Duodenal mucosa (tissue), 2 donors: Measurements from ENCODE around the gene GAGE13.
"Not testable (repeated sequence)": the region's sequence is repeated elsewhere in the genome, so short reads cannot be mapped to it uniquely, and the experiment has no call there.

Experiments
- H3K27ac ChIP-seq: one replicate; pipeline ENCODE4 v1.7.0; 2013; ENCODE audit warnings: low read depth, low read length
- H3K27me3 ChIP-seq, 2 donors: one replicate each; pipeline ENCODE4 v1.7.0; 2013; ENCODE audit warnings: low read length in 2 of 2, control low read depth in 1 of 2; ENCODE audit not compliant: insufficient read depth in 2 of 2, control insufficient read depth in 1 of 2
- H3K36me3 ChIP-seq, 2 donors: one replicate each; pipeline ENCODE4 v1.7.0; 2013; ENCODE audit warnings: low read length in 2 of 2, control low read depth in 1 of 2; ENCODE audit not compliant: insufficient read depth in 2 of 2, control insufficient read depth in 1 of 2
- H3K4me1 ChIP-seq, 2 donors: one replicate each; pipeline ENCODE4 v1.7.0; 2013; ENCODE audit warnings: low read length in 2 of 2, control low read depth in 1 of 2; ENCODE audit not compliant: insufficient read depth in 2 of 2, control insufficient read depth in 1 of 2
- H3K4me3 ChIP-seq, 2 donors: one replicate each; pipeline ENCODE4 v1.7.0; 2013; ENCODE audit warnings: low read length in 2 of 2, low read depth in 1 of 2
- H3K9ac ChIP-seq, 2 donors: one replicate each; pipeline ENCODE4 v1.7.0; 2013; ENCODE audit warnings: low read length in 2 of 2, low read depth in 1 of 2
- H3K9me3 ChIP-seq, 2 donors: one replicate each; pipeline ENCODE4 v1.7.0; 2013; ENCODE audit warnings: low read length in 2 of 2, control low read depth in 1 of 2; ENCODE audit not compliant: control insufficient read depth in 1 of 2

GAGE13 gene

GRCh38 chrX:49323735-49324134, 7.6 kb upstream of the GAGE13 start:
- not testable (repeated sequence) for H3K4me3 ChIP-seq, H3K9ac ChIP-seq, H3K9me3 ChIP-seq, H3K27me3 ChIP-seq, H3K36me3 ChIP-seq, H3K27ac ChIP-seq, H3K4me1 ChIP-seq

GRCh38 chrX:49330421-49330820, 961 bp upstream of the GAGE13 start:
- H3K27me3 ChIP-seq, H3K36me3 ChIP-seq, H3K9ac ChIP-seq, H3K9me3 ChIP-seq, H3K27ac ChIP-seq, H3K4me1 ChIP-seq, H3K4me3 ChIP-seq: not testable (repeated sequence)

GRCh38 chrX:49331841-49332240, 459 bp downstream of the GAGE13 start:
- not testable (repeated sequence) for H3K4me3 ChIP-seq, H3K27ac ChIP-seq, H3K4me1 ChIP-seq, H3K9ac ChIP-seq, H3K9me3 ChIP-seq, H3K36me3 ChIP-seq, H3K27me3 ChIP-seq

GRCh38 chrX:49341449-49341848, 10.1 kb downstream of the GAGE13 start:
- not testable (repeated sequence) for H3K36me3 ChIP-seq, H3K9ac ChIP-seq, H3K27me3 ChIP-seq

GRCh38 chrX:49344496-49345175, 13.3 kb downstream of the GAGE13 start:
- not testable (repeated sequence) for H3K4me1 ChIP-seq, H3K27me3 ChIP-seq, H3K9ac ChIP-seq, H3K9me3 ChIP-seq, H3K27ac ChIP-seq, H3K4me3 ChIP-seq, H3K36me3 ChIP-seq

More at GRCh38 chrX:49341449-49341848, 10.1 kb downstream of the GAGE13 start:
- H3K9me3 ChIP-seq, H3K4me3 ChIP-seq, H3K4me1 ChIP-seq, H3K27ac ChIP-seq: not testable (repeated sequence)

- H3K27me3 ChIP-seq, H3K4me1 ChIP-seq, H3K36me3 ChIP-seq, H3K4me3 ChIP-seq, H3K9ac ChIP-seq, H3K27ac ChIP-seq, H3K9me3 ChIP-seq: not testable (repeated sequence)
These were observed 14.0 kb downstream of the GAGE13 start for GRCh38 chrX:49345402-49345801.

- H3K4me3 ChIP-seq, H3K9me3 ChIP-seq, H3K9ac ChIP-seq, H3K36me3 ChIP-seq, H3K27ac ChIP-seq, H3K4me1 ChIP-seq, H3K27me3 ChIP-seq: not testable (repeated sequence)
These were observed 14.8 kb downstream of the GAGE13 start for GRCh38 chrX:49346150-49346549.
